Measurements from ENCODE around the gene TRAK1.

The TRAK1 gene

GRCh38 chr3:42067326-42067725, 23.8 kb upstream of the TRAK1 start:
- no peak for FAIRE-seq

GRCh38 chr3:42068303-42069088, 22.7 kb upstream of the TRAK1 start:
- no peak for FAIRE-seq

GRCh38 chr3:42070089-42070488, 21.1 kb upstream of the TRAK1 start:
- peak; percentile 46 for FAIRE-seq

- no peak for FAIRE-seq
Observed at GRCh38 chr3:42070524-42070923, 20.6 kb upstream of the TRAK1 start.

- FAIRE-seq = peak; percentile 95
Observed at GRCh38 chr3:42071904-42072812, 19.0 kb upstream of the TRAK1 start.

- no peak for FAIRE-seq
Observed at GRCh38 chr3:42072831-42073301, 18.3 kb upstream of the TRAK1 start.

- FAIRE-seq = no peak
Observed at GRCh38 chr3:42077785-42078184, 13.4 kb upstream of the TRAK1 start.

GRCh38 chr3:42078677-42079076, 12.5 kb upstream of the TRAK1 start:
- no peak for FAIRE-seq

- no peak for FAIRE-seq
Observed at GRCh38 chr3:42079701-42080452, 11.3 kb upstream of the TRAK1 start.

GRCh38 chr3:42080453-42080872, 10.7 kb upstream of the TRAK1 start:
- FAIRE-seq = no peak

GRCh38 chr3:42081838-42082473, 9.2 kb upstream of the TRAK1 start:
- no peak for FAIRE-seq

GRCh38 chr3:42084586-42084985, 6.6 kb upstream of the TRAK1 start:
- no peak for FAIRE-seq

- no peak for FAIRE-seq
Observed at GRCh38 chr3:42085641-42086376, 5.3 kb upstream of the TRAK1 start.

- no peak for FAIRE-seq
Observed at GRCh38 chr3:42088803-42089530, 2.2 kb upstream of the TRAK1 start.

GRCh38 chr3:42092006-42092405, 849 bp downstream of the TRAK1 start:
- no peak for FAIRE-seq

GRCh38 chr3:42094128-42094527, 3.0 kb downstream of the TRAK1 start:
- FAIRE-seq = no peak

GRCh38 chr3:42094691-42095391, 3.7 kb downstream of the TRAK1 start:
- no peak for FAIRE-seq

- FAIRE-seq = no peak
Observed at GRCh38 chr3:42095540-42095939, 4.4 kb downstream of the TRAK1 start.

GRCh38 chr3:42096796-42097565, 5.8 kb downstream of the TRAK1 start:
- no peak for FAIRE-seq

- no peak for FAIRE-seq
Observed at GRCh38 chr3:42097566-42097946, 6.4 kb downstream of the TRAK1 start.

Measured in A204.1 (cell line).